CD1c-positive myeloid dendritic cell (primary cell): ENCODE data around the gene FAM161B.
"Not testable (repeated sequence)": the region's sequence is repeated elsewhere in the genome, so short reads cannot be mapped to it uniquely, and the experiment has no call there.

Experiments used
- DNase-seq: peaks from one replicate; pipeline ENCODE4 v3.0.0-alpha.2; 2016; ENCODE audit errors: extremely low spot score

Gene FAM161B

GRCh38 chr14:73943083-73943482, 6.8 kb downstream of the FAM161B start:
- DNase-seq = peak; percentile 39

DNA sequence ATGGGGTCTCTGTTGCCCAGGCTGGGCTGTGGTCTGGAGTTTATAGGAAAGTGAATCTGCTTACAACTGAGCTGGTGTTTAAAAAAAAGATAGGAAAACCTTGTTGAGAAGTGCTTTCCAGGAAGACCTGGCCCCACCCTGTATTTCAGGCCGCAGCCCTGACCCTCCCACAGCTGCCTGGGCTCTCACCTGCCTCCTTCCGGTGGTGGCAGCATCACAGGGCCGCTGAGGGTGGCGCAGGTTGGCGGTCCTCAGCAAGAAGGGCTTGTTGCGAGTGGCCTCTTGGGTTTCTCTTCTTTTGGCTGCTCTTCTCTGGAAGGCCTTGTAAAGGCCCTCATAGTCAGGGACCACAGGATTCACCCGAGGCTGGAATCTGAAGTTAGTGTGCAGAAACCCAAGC, 7.7 kb downstream of the FAM161B start:
- no peak for DNase-seq

- no peak for DNase-seq
These were observed 12.9 kb downstream of the FAM161B start for GRCh38 chr14:73937012-73937411.

GRCh38 chr14:73936548-73936947, 13.3 kb downstream of the FAM161B start:
- DNase-seq = no peak

DNA sequence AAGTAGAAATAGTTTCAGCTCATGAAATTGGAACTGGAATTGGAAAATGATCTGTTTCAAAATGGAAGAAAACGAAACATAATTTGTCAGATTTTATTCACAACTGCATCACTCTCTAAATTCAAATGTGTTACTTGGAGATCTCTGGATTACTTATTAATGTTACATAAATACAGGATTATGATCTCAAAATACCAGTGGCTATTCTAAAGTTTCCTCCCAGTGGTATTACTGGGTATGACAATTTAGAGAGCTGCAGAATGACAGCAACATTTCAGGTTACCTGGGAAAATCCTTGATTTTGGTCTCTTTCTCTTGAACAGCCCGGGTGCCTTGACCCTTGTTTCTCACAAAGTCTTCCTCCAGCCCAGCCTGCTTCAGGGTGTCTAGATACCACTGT, 14.2 kb downstream of the FAM161B start:
- no peak for DNase-seq

DNA sequence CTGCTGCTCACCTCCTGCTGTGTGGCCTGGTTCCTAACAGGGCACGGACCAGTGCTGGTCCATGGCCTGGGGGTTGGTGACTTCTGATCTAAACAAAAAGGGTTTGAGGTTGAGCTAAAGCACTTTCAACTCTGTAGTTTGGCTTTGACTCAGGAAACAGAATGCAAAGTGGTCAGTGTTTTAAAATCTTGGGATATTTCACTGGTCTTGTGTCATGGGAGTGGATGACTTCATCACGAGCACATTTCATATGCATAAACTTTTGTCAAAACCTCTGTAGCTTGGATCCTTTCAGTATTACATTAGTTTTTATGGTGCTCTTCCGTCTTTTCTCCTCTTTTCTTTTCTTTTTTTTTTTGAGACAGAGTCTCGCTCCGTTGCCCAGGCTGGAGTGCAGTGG, 25.6 kb downstream of the FAM161B start:
- no peak for DNase-seq

DNA sequence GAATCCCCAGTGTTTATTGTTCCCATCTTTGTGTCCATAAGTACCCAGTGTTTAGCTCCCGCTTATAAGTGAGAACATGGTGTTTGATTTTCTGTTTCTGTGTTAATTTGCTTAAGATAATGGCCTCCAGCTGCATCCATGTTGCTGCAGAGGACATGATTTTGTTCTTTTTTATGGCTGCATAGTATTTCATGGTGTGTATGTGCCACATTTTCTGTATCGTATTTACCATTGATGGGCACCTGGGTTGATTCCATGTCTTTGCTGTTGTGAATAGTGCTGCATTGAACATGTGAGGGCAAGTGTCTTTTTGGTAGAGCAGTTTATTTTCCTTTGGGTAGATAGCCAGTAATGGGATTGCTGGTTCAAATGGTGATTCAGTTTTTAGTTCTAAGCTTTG, 30.4 kb downstream of the FAM161B start:
- not testable (repeated sequence) for DNase-seq

- DNase-seq = no peak
These were observed 33.6 kb downstream of the FAM161B start for GRCh38 chr14:73916324-73916723.

DNA sequence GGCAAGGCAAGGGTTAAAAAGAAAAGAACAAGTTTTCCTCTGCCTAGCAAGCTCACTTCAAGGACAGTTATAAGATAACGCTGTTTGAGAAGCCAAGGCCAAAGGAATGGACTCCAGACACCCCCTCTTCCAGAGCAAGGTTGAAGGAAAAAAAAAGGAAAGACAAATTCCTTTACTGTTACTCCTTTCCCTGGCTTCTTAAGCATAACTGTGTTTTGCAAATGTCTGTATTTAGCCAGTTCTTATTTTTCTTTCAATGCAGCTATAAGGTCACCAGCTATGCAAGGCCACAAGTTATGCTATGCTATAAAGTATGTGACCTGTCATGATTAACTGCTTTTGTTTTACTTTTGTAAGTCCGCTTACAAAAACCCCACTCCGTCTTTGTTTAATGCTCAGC, 36.6 kb downstream of the FAM161B start:
- no peak for DNase-seq

DNA sequence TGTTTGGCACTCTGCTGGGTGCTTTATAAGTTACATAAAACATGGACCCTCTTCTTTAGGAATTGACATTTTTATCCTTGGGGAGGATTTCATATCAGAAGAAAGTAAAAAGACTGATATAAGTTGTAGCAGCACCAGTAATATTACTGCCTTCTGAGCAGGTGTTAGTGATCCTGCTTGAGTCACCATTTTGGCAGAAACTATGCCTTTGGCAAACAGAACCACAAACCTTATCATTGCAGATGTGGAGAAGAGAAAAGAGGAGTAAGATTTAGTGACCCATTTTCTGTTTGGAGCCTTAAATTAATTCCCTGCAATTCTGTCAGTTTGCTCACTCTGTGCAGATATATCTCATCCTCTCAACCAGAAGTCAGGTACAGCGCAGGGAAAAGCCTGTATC, 40.2 kb downstream of the FAM161B start:
- no peak for DNase-seq

DNA sequence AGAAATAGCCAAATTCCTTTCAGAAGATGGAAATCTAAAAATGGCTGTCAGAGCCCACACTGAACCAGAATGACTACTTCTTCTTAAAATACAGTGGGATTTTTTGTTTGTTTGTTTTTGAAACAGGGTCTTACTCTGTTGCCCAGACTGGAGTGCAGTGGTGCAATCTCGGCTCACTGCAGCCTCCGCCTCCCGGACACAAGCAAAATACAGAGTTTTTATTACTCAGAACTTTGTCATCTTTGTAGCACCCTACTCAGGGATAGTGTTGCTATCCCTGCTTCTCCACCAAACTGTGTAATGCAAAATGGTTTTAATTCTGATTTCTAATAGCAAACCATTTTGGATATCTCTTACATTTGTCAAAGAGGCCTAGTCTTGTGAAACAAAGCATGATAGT, 46.9 kb downstream of the FAM161B start:
- no peak for DNase-seq

- DNase-seq = no peak
These were observed 53.4 kb downstream of the FAM161B start for GRCh38 chr14:73896521-73896920.

DNA sequence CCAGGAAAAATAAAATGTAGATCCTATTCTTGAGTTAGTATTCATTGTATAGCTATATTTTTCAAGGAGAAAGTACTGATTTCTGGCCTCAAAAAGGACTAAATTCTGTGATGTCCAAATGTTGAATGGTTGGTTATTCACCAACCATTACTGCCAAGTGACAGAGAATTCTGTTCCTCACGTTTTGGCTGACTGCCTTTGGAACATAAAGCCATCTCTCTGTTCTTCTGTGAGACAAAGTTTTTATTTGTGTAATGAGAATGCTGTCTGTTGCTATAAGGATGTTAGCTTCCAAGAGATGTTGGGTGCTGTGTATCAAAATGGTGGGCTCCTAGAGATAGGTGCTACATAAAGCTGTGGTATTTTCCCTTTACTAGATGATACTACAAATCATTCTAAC, 54.0 kb downstream of the FAM161B start:
- DNase-seq = no peak

GRCh38 chr14:73894180-73894687, 55.7 kb downstream of the FAM161B start:
- DNase-seq = not testable (repeated sequence)

- no peak for DNase-seq
These were observed 60.5 kb downstream of the FAM161B start for GRCh38 chr14:73889376-73889775.

DNA sequence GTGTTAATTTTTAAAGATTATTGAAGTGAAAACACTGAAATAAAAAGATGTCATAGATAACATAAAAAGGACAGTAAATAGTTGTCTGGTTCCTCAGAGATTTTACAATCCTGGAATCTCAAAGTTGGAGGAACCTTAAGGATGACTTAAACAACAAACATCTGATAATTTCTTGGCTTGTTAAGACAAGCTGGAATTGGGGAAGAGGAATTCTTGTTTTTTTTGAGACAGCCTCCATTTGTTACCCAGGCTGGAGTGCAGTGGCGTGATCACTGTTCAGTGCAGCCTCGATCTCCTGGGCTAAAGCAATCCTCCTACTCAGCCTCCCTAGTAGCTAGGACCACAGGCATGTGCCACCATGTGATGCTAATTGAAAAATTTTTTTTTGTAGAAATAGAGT, 60.9 kb downstream of the FAM161B start:
- peak; percentile 8 for DNase-seq

DNA sequence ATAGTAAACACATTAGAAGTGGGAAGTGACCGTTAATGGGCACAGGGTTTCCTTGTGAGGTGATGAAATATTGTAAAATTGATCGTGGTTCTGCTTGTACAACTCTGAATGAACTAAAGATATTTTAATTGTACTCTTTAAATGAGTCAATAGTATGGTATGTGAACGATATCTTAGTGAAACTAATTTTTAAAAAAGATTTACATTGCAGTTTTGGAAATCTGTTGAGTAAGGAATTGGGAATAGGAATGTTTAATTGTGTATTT, 61.5 kb downstream of the FAM161B start:
- DNase-seq = peak; percentile 61

- DNase-seq = peak; percentile 15
These were observed 62.0 kb downstream of the FAM161B start for GRCh38 chr14:73887694-73888459.

GRCh38 chr14:73887318-73887616, 62.6 kb downstream of the FAM161B start:
- peak; percentile 2 for DNase-seq

GRCh38 chr14:73886449-73887317, 63.2 kb downstream of the FAM161B start, which contains the start of gene ZNF410:
Gene ZNF410, plus strand, starts transcription at chr14:73886859. Its CDS starts 5,317 bp downstream, at chr14:73892176.
- peak; percentile 97 for DNase-seq

- DNase-seq = no peak
These were observed 65.3 kb downstream of the FAM161B start for GRCh38 chr14:73884438-73885190.
